ENCODE data around the gene NUFIP2. TPM values are rescaled to one million over a fixed set of nuclear protein-coding genes. Genes with fewer than 3 reads are reported as not detected.

Gene NUFIP2
- total RNA-seq, 3 donors from 2014 or later = 45.3 to 47.5 (median 45.9) TPM

DNA sequence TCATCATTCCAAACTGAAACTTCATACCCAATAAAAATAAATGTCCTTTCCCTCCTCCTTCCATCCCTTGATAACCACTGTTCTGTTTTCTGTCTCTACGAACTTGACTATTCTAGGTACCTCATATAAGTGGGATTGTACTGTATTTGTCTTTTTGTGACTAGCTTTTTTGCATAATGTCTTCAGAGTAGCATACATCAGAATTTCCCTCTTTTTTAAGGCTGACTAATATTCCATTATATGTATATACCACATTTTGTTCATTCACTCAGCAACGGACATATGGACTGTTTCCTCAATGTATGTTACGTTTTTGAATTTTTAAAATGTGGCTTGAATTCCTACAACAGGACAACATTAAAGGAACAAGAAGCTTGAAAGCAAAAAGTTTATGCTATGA lies 1.5 kb upstream of the NUFIP2 start:
- no peaks in the 10 kb centered on the region for H3K36me3 ChIP-seq (ENCODE audit: low read depth)
- TF ChIP-seq, protein P1, sequence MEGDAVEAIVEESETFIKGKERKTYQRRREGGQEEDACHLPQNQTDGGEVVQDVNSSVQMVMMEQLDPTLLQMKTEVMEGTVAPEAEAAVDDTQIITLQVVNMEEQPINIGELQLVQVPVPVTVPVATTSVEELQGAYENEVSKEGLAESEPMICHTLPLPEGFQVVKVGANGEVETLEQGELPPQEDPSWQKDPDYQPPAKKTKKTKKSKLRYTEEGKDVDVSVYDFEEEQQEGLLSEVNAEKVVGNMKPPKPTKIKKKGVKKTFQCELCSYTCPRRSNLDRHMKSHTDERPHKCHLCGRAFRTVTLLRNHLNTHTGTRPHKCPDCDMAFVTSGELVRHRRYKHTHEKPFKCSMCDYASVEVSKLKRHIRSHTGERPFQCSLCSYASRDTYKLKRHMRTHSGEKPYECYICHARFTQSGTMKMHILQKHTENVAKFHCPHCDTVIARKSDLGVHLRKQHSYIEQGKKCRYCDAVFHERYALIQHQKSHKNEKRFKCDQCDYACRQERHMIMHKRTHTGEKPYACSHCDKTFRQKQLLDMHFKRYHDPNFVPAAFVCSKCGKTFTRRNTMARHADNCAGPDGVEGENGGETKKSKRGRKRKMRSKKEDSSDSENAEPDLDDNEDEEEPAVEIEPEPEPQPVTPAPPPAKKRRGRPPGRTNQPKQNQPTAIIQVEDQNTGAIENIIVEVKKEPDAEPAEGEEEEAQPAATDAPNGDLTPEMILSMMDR (IDR thresholded peaks at IDR 0.05) = no peak
- H3K4me3 ChIP-seq = no peak overlapping the region
- peaks cover 13% of the 10 kb centered on the region for H3K4me1 ChIP-seq (ENCODE audit: low read depth)
- DNase-seq (no peak), ATAC-seq (no peak)
- no peaks in the 10 kb centered on the region for H3K9me3 ChIP-seq
- intact Hi-C loops (cut with DNase I, micrococcal nuclease) = loop anchor here in 1 of 2 donors (10.0 kb wide), 1 partner anchor 141 kb away; no protein-coding TSS in a partner anchor

DNA sequence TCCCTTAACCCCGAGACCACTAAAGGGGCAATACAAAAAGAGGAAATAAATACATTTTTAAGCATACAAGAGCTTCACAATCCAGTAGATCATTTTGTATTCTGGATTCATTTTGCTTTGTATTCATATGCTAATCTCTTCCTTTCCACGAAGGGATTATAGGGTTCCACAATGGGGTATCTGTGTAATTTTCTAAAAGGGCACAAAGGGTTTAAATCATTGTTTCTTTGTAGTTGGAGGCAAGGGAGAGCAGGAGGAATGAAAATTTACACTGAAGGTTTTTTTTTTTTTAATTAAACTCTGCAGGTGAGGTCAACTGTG lies 592 bp upstream of the NUFIP2 start:
- Histone ChIP-seq H3K36me3 (ENCODE audit: low read depth) (no peaks in the 10 kb centered on the region), H3K9me3 (no peaks in the 10 kb centered on the region), H3K4me1 (ENCODE audit: low read depth) (peaks cover 22% of the 10 kb centered on the region), H3K4me3 (peak overlapping the region; percentile 97)
- no peak for ATAC-seq
- no peak for DNase-seq
- TF ChIP-seq, protein P1 (IDR thresholded peaks at IDR 0.05) = no peak
- intact Hi-C loops (cut with DNase I, micrococcal nuclease) = loop anchor here in 1 of 2 donors (10.0 kb wide), 1 partner anchor 140 kb away; no protein-coding TSS in a partner anchor

- TF ChIP-seq, protein P1 (IDR thresholded peaks at IDR 0.05) = no peak
- intact Hi-C loops (cut with DNase I, micrococcal nuclease) = loop anchor here in 1 of 2 donors (10.0 kb wide), 1 partner anchor 138 kb away; no protein-coding TSS in a partner anchor
- Histone ChIP-seq H3K4me3 (peak overlapping the region; percentile 97), H3K36me3 (ENCODE audit: low read depth) (no peaks in the 10 kb centered on the region), H3K4me1 (ENCODE audit: low read depth) (peaks cover 33% of the 10 kb centered on the region), H3K9me3 (no peaks in the 10 kb centered on the region)
- peak; percentile 68 to 82 (median 69) for DNase-seq
- ATAC-seq = peak; percentile 48
Measured at GRCh38 chr17:29292992-29293889, 707 bp downstream of the NUFIP2 start.

GRCh38 chr17:29292071-29292991 lies 1.6 kb downstream of the NUFIP2 start:
- peak; percentile 67 to 84 (median 80) for DNase-seq
- intact Hi-C loops (cut with DNase I, micrococcal nuclease) = loop anchor here in 1 of 2 donors (10.0 kb wide), 1 partner anchor 138 kb away; no protein-coding TSS in a partner anchor
- H3K9me3 ChIP-seq = no peaks in the 10 kb centered on the region
- TF ChIP-seq, protein P1 (IDR thresholded peaks at IDR 0.05) = no peak
- ATAC-seq = peak; percentile 30
- H3K36me3 ChIP-seq (ENCODE audit: low read depth) = no peaks in the 10 kb centered on the region
- H3K4me1 ChIP-seq (ENCODE audit: low read depth) = peaks cover 33% of the 10 kb centered on the region
- peak overlapping the region; percentile 97 for H3K4me3 ChIP-seq

GRCh38 chr17:29291163-29291752 lies 2.7 kb downstream of the NUFIP2 start:
- intact Hi-C loops (cut with DNase I, micrococcal nuclease) = loop anchor here in 1 of 2 donors (10.0 kb wide), 1 partner anchor 136 kb away; no protein-coding TSS in a partner anchor
- no peaks in the 10 kb centered on the region for H3K9me3 ChIP-seq
- no peak overlapping the region for H3K4me3 ChIP-seq
- H3K4me1 ChIP-seq (ENCODE audit: low read depth) = peaks cover 33% of the 10 kb centered on the region
- ATAC-seq (no peak), DNase-seq (peak in 1 of 3 donors; percentile 49)
- no peaks in the 10 kb centered on the region for H3K36me3 ChIP-seq (ENCODE audit: low read depth)
- TF ChIP-seq, protein P1 (IDR thresholded peaks at IDR 0.05) = peak; percentile 31
